Stimulated activated CD4-positive, alpha-beta T cell treated with anti-CD3 and anti-CD28 coated beads, Interleukin-1b, Interleukin-23, amount 100 ng/mL, for 4 hours (primary cell): ENCODE data around the gene ALDH16A1.
"Not testable (repeated sequence)": the region's sequence is repeated elsewhere in the genome, so short reads cannot be mapped to it uniquely, and the experiment has no call there.

Experiments used
- DNase-seq, 2 donors: peaks; one replicate each; pipeline ENCODE4 v3.0.0-alpha.2; 2020; ENCODE audit warnings: low read depth in 2 of 2

The ALDH16A1 gene

DNA sequence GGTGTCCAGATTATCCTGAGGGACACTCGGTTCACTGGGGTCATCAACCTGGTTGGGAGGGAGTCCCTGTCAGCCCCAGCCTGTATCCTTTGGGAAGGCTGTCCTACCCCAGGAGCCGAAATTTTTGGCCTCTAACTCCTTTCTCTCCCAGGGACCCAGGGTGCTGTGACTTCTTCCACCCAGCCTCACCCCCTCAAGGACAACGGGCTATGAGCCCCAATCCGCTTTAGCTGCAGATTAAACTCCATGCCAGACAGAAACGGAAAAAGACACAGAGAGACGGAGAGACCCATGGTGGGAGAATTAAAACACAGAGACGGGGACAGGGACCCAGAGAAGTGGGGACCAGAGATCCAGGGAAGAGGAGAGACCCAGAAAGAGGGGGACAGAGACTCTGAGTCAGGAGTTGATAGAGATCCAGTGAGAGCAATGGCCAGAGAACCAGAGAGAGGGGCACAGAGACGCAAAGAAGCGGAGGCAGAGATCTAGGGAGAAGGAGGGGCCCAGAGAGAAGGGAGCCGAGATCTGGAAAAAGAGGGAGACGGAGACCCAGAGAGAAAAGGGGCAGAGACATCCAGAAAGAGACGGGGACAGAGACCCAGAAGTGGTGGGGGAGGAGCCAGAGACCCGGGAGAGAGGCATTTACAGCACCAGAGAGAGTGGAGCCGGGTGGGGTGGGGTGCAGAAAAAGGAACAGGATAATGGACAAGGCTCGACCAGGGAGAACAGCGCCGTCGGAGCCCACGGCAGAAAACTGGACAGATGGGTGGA lies 12.4 kb upstream of the ALDH16A1 start:
- DNase-seq, result no peak

DNA sequence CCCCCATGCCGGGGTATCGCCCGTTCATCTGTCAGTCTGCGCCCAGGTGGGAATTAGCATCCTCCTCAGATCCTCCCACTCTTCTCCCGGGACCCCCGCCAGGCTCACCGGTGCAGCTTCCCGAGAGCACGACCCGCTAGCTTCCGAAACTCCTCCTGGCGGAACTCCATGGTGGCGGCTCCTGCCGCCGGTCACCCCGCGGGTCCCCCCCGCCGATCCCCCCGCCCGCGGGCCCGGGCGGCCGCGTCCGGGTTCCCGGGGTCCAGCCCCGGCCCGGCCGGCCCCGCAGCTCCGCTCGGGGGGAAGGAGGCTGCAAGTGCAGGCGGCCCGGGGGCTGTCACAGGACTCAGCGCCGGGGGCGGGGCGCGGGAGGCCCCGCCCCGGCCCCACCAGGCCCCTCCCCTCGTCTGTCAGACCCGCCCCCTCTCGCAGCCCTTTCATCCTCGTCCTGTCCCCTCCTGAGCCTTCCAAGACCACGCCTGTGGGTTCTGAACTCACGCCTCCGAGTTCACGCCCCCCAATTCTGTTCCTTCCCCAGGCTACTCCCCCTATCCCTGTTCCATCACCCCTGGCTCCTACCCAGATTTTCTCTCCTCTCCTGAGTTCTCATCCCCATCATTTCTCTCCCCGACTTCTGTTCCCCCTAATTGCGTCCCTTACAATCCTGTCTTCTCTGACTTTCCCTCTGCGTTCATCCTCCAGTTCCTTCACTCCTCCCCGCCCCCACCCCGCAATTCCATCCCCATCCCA lies 11.6 kb upstream of the ALDH16A1 start, which contains the start of gene SLC17A7:
TSS of gene SLC17A7 (minus strand) at position 318 of the 750 bp plus-strand sequence. CDS start at position 170, 148 bp downstream.
- no peak for DNase-seq

GRCh38 chr19:49441960-49442350 lies 11.1 kb upstream of the ALDH16A1 start:
- DNase-seq, result no peak

DNA sequence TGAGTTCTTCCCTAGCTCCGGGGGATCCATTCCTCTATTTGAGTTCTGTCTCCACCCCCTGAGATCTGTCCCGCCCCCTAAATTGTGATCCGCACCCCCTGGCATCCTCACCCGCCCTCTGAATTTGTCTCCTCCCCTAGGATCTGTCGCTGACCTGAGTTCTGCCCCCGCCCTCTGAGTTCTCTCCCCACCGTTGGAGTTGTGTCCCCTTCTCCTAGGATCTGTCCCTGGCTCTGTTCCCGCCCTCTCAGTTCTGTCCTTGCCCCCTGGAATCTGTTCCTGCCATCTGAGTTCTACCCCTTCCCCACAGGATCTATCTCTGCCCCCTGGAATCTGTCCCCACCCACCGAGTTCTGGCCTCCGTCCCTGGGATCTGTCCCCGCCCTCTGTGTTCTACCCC lies 10.7 kb upstream of the ALDH16A1 start:
- DNase-seq, result no peak

- DNase-seq, result peak in 1 of 2 donors; percentile 47
Observed at GRCh38 chr19:49442771-49443365, 10.2 kb upstream of the ALDH16A1 start.

- DNase-seq, result peak; percentile 93
Observed at GRCh38 chr19:49443366-49444099, 9.5 kb upstream of the ALDH16A1 start.

DNA sequence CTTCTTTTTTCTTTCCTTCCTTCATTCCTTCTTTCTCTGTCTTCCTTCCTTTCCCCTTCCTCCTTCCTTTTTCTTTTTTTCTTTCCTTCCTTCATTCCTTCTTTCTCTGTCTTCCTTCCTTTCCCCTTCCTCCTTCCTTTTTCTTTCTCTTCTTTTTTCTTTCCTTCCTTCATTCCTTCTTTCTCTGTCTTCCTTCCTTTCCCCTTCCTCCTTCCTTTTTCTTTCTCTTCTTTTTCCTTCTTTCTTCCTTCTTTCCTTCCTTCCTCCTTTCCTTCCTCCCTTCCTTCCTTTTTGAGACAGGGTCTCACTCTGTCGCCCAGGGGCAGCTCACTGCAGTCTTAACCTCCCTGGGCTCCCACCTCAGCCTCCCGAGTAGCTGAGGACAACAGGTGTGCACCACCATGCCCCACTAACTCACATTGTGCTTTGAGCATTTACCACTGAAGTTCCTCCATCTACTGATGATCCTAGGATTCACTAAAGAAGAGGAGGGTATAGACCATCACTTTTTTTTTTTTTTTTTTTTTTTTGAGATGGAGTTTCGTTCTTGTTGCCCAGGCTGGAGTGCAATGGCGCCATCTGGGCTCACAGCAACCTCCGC lies 8.8 kb upstream of the ALDH16A1 start:
- DNase-seq, result not testable (repeated sequence)

DNA sequence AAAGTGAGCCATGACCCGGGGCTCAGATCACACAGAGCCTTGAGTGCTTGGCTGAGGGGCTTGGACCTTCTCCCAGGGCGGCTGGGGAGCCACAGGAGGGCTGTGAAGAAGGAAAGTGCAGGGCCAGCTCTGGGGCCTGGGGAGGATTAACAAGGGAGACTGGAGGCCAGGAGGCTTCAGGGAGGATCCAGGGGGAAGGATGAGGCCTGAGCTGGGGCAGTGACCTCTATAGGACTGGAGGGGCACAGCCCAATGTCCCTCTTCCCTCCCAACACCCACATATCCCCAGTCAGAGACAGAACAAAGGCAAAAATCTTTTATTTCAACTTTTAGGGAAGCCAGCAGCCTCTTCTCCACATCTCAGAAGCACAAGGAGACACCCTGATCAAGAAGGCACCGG lies 7.0 kb upstream of the ALDH16A1 start:
- DNase-seq, result no peak

DNA sequence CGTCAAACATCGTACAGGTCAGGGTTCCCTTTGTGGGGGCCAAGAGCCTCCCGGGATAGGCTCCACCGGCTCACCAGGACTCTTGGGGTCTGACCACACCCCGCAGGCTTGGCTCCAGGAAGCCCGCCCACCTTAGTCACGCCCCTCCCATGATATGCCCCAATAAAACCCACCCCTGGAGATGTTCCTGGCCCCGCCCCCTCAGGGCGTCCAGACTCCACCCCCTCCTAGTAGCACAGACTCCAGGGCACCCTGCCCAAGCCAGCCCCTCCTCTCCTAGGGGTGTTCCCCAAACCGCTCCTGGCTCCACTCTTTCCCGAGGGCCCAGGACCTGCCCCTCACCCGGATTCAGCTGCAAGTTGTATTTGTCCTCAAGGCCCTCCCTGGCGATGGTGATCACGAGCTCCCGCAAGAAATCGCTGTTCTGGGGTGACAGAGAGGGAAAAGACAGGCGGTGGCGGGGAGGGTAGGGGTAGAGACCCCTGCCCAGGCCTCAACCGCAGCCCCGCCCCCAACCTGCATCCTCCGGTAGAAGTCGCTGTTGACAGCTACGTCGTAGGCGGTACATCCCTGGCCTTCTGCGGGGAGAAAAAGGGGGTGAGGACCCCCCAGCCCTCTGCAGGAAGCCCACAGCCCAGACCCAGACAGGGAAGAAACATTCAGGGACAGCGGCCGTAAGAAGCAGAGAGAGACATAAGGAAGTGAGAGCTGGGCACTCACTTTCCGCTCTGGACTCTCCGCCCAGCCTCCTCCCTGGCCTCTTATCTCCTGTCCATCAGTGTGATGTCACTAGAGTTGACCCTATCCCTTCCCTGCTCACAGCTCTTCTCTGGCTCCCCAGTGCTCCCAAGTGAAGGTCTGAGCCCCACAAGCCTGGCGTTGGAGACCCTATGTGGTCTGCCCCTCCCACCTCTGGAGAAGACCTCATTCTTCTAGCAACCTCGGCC lies 5.3 kb upstream of the ALDH16A1 start:
- DNase-seq, result no peak

DNA sequence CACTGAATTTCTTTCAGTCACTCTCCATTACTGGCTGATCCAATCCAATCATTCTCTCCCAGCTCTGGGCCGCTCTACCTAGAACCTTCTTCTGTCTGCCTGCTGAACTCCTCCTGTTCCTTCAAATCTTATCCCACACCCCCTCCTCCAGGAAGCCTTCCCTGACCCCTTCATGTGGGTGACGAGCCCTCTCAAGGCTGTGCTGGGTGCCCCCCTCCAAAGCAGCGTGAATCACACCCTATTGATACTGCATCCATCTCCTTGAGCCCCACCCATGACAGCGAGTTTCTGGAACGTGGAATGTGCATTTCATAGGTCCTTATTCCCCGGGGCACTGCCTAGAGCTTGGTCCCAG lies 4.6 kb upstream of the ALDH16A1 start:
- DNase-seq, result no peak

DNA sequence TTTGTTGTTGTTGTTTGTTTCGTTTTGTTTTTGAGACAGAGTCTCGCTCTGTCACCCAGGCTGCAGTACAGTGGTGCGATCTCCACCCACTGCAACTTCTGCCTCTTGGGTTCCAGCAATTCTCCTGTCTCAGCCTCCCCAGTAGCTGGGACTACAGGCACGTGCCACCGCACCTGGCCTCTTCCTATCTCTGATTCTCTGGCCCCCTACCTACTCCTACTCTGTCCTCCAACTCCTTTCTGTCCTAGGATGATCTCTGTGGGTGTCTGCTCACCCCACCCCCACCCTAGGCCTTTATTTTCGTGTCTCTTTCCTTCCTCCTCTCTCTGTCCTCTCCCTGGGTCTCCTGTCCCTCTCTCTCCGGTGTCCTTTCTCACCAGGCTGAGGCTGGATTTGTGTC lies 2.6 kb upstream of the ALDH16A1 start:
- no peak for DNase-seq

- DNase-seq, result peak; percentile 84 to 90
Observed at GRCh38 chr19:49451430-49452181, 1.4 kb upstream of the ALDH16A1 start, which contains the start of gene PIH1D1. Gene PIH1D1 (minus strand): TSS chr19:49451814. CDS start chr19:49451574, 240 bp downstream.

DNA sequence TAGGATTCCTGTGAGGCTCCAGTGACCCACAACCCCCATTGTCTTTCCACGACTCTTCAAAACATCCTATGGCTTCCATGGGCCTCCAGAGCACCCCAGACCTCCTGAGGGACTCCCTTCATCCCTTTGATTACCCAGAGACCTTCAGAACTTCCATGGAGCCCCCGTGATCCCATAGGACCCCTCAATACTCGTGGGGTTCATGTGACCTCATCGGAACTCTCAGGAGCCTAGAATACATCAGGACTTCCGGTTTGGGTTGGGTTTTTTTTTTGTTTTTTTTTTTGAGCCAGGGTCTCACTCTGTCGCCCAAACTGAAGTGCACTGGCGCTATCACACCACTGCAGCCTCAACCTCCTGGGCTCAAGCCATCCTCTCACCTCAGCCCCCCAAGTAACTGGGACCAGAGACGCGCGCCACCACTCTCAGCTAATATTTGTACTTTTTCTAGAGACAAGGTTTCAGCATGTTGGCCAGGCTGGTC lies 774 bp downstream of the ALDH16A1 start:
- DNase-seq, result no peak

GRCh38 chr19:49455773-49456172 lies 2.7 kb downstream of the ALDH16A1 start:
- DNase-seq, result no peak

DNA sequence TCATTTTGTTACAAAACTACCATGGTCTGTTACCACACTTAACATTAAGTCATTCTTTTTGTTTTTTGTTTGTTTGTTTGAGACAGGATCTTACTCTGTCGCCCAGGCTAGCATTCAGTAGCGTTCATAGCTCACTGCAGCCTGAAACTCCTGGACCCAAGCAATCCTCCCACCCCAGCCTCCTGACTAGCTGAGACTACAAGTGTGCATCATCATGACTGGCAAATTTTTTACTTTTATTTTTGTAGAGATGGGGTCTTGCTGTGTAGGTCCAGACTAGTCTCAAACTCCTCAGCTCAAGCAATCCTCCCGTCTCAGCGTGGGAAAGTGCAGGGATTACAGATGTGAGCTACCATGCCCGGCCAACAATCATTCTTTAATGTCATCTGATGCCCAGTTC lies 3.3 kb downstream of the ALDH16A1 start:
- no peak for DNase-seq

GRCh38 chr19:49458567-49458903 lies 5.5 kb downstream of the ALDH16A1 start:
- no peak for DNase-seq

DNA sequence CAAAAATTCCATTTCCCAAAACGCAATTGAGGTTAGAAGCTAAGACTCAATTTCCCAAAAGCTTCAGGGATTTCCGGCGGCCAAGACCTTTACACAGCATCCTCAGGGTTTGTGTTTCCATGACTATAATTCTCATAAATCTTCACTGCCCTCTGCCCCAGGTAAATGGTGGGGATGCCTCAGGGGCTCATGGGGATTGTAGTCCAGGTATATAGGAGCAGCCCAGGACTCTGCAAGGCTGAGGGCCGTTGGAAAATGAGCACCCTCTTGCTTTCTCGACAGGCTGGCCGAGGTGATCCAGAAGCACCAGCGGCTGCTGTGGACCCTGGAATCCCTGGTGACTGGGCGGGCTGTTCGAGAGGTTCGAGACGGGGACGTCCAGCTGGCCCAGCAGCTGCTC lies 6.4 kb downstream of the ALDH16A1 start:
- DNase-seq, result no peak

DNA sequence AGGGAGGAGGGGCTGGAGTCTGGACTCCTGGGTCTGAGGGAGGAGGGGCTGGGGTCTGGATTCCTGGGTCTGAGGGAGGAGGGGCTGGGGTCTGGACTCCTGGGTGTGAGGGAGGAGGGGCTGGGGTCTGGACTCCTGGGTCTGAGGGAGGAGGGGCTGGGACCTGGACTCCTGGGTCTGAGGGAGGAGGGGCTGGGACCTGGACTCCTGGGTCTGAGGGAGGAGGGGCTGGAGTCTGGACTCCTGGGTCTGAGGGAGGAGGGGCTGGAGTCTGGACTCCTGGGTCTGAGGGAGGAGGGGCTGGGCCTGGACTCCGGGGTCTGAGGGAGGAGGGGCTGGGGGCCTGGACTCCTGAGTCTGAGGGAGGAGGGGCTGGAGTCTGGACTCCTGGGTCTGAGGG lies 8.1 kb downstream of the ALDH16A1 start:
- DNase-seq, result not testable (repeated sequence)

DNA sequence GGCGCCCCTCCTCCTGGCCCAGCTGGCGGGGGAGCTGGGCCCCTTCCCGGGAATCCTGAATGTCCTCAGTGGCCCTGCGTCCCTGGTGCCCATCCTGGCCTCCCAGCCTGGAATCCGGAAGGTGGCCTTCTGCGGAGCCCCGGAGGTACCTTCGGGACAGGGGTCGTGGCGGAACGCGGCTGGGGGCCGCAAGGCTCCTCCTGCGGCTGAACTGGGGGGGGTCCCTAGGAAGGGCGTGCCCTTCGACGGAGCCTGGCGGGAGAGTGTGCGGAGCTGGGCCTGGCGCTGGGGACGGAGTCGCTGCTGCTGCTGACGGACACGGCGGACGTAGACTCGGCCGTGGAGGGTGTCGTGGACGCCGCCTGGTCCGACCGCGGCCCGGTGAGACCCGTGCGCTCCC lies 8.6 kb downstream of the ALDH16A1 start:
- no peak for DNase-seq

DNA sequence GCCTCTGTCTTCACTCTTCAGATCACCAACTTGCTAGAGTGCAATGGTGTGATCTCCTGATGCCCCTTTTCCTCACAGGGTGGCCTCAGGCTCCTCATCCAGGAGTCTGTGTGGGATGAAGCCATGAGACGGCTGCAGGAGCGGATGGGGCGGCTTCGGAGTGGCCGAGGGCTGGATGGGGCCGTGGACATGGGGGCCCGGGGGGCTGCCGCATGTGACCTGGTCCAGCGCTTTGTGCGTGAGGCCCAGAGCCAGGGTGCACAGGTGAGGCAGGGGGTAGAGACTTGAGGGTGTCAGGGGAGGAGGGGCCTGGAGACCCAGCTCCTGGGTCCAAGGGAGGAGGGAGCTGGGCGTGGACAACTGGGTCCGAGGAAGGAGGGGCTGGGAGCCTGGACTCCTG lies 9.5 kb downstream of the ALDH16A1 start:
- no peak for DNase-seq
